ENCODE data around the gene CD209. TPM values are rescaled to one million over a fixed set of nuclear protein-coding genes. Genes with fewer than 3 reads are reported as not detected.
A peak's percentile ranks its signal among the peaks of the same experiment; 100 is the strongest.

Gene CD209
- total and polyA plus RNA-seq, 12 donors = 0.67 to 50.6 (median 14.8) TPM

- no peaks in the 10 kb centered on the region for H3K4me1 ChIP-seq (replicated peaks in 1 of 2)
- intact Hi-C loops (cut with DNase I) = no loop called here
- no peaks in the 10 kb centered on the region for H3K27me3 ChIP-seq
- no peak overlapping the region for H3K4me3 ChIP-seq
- H3K36me3 ChIP-seq (replicated peaks in 1 of 2) = no peaks in the 10 kb centered on the region
- DNase-seq = no peak
- no peak overlapping the region for H3K27ac ChIP-seq
- no peaks in the 10 kb centered on the region for H3K9me3 ChIP-seq (replicated peaks in 1 of 3)
- TF ChIP-seq POLR2A (IDR thresholded peaks at IDR 0.05) = no peak
- no peak for TF ChIP-seq CTCF (IDR thresholded peaks at IDR 0.05)
- 82 to 85% (median 84%) methylated on average over 2 of the region's 2 CpGs for whole genome bisulfite sequencing, 4 donors
Measured at GRCh38 chr19:7742575-7742974, 4.8 kb downstream of the CD209 start.

GRCh38 chr19:7740682-7741054 lies 6.7 kb downstream of the CD209 start:
- H3K27ac ChIP-seq = peak overlapping the region in 1 of 5 donors; percentile 22
- no peaks in the 10 kb centered on the region for H3K4me1 ChIP-seq (replicated peaks in 1 of 2)
- H3K27me3 ChIP-seq = no peaks in the 10 kb centered on the region
- no peak overlapping the region for H3K4me3 ChIP-seq
- WGBS, 4 donors = 66 to 82% (median 69%) methylated on average over 6 of the region's 6 CpGs
- no peaks in the 10 kb centered on the region for H3K9me3 ChIP-seq (replicated peaks in 1 of 3)
- intact Hi-C loops (cut with DNase I) = no loop called here
- no peak for DNase-seq
- H3K36me3 ChIP-seq (replicated peaks in 1 of 2) = no peaks in the 10 kb centered on the region
- no peak for TF ChIP-seq CTCF (IDR thresholded peaks at IDR 0.05)
- no peak for TF ChIP-seq POLR2A (IDR thresholded peaks at IDR 0.05)

GRCh38 chr19:7739801-7740681 lies 7.3 kb downstream of the CD209 start:
- DNase-seq = no peak
- no peaks in the 10 kb centered on the region for H3K9me3 ChIP-seq (replicated peaks in 1 of 3)
- H3K4me1 ChIP-seq (replicated peaks in 1 of 2) = no peaks in the 10 kb centered on the region
- no peaks in the 10 kb centered on the region for H3K36me3 ChIP-seq (replicated peaks in 1 of 2)
- H3K4me3 ChIP-seq = no peak overlapping the region
- peak overlapping the region in 2 of 5 donors; percentile 22 to 45 for H3K27ac ChIP-seq
- whole genome bisulfite sequencing, 4 donors = 69 to 74% (median 73%) methylated on average over 19 of the region's 19 CpGs
- H3K27me3 ChIP-seq = no peaks in the 10 kb centered on the region
- intact Hi-C loops (cut with DNase I) = no loop called here
- no peak for TF ChIP-seq CTCF (IDR thresholded peaks at IDR 0.05)
- TF ChIP-seq POLR2A (IDR thresholded peaks at IDR 0.05) = no peak

- H3K27ac ChIP-seq = peak overlapping the region in 1 of 5 donors; percentile 45
- TF ChIP-seq POLR2A (IDR thresholded peaks at IDR 0.05) = no peak
- TF ChIP-seq CTCF (IDR thresholded peaks at IDR 0.05) = no peak
- no peaks in the 10 kb centered on the region for H3K36me3 ChIP-seq (replicated peaks in 1 of 2)
- WGBS, 4 donors = 7 to 32% (median 28%) methylated on average over 2 of the region's 2 CpGs
- no peaks in the 10 kb centered on the region for H3K9me3 ChIP-seq (replicated peaks in 1 of 3)
- H3K4me1 ChIP-seq (replicated peaks in 1 of 2) = no peaks in the 10 kb centered on the region
- no peak overlapping the region for H3K4me3 ChIP-seq
- intact Hi-C loops (cut with DNase I) = no loop called here
- no peak for DNase-seq
- no peaks in the 10 kb centered on the region for H3K27me3 ChIP-seq
Measured at GRCh38 chr19:7739211-7739755, 8.1 kb downstream of the CD209 start.
